Measurements from ENCODE around the gene SPINK1. TPM values are rescaled to one million over a fixed set of nuclear protein-coding genes. Genes with fewer than 3 reads are reported as not detected.

SPINK1 gene
- polyA plus RNA-seq, 1 donor from 2014 or later, result not detected

GRCh38 chr5:147842869-147843268 lies 11.4 kb upstream of the SPINK1 start:
- Histone ChIP-seq H3K36me3 (ENCODE audit: insufficient read depth, low read length) (no peaks in the 10 kb centered on the region), H4K20me1 (ENCODE audit: insufficient read depth) (no peaks in the 10 kb centered on the region), H3K9me2 (ENCODE audit: insufficient read depth, low read length) (no peaks in the 10 kb centered on the region), H3K9ac (ENCODE audit: low read length) (no peak overlapping the region), H3K9me3 (ENCODE audit: low read length) (no peaks in the 10 kb centered on the region), H3K4me2 (ENCODE audit: low read length) (no peak overlapping the region), H2AFZ (ENCODE audit: low read depth, low read length) (no peak overlapping the region), H3K4me3 (ENCODE audit: low read length) (no peak overlapping the region), H3K79me2 (replicated peaks; ENCODE audit: insufficient read depth, low read length) (no peaks in the 10 kb centered on the region), H3K27ac (ENCODE audit: low read length) (no peak overlapping the region), H3F3A (ENCODE audit: insufficient read depth, low read length, poor library complexity, severe bottlenecking) (no peaks in the 10 kb centered on the region), H3K27me3 (ENCODE audit: insufficient read depth, low read depth, low read length) (no peaks in the 10 kb centered on the region)
- no peak for TF ChIP-seq SMC3 (conservative IDR thresholded peaks at IDR 0.05; ENCODE audit: poor library complexity)
- TF ChIP-seq MXI1 (conservative IDR thresholded peaks at IDR 0.05; ENCODE audit: poor library complexity, severe bottlenecking), result no peak
- no peak for TF ChIP-seq RAD21 (conservative IDR thresholded peaks at IDR 0.05)
- no peak for TF ChIP-seq REST (IDR thresholded peaks at IDR 0.05; ENCODE audit: borderline replicate concordance)

- TF ChIP-seq REST (IDR thresholded peaks at IDR 0.05; ENCODE audit: borderline replicate concordance), result no peak
- TF ChIP-seq RAD21 (conservative IDR thresholded peaks at IDR 0.05), result no peak
- TF ChIP-seq EP300 (conservative IDR thresholded peaks at IDR 0.05; ENCODE audit: poor library complexity, severe bottlenecking), result no peak
- TF ChIP-seq SMC3 (conservative IDR thresholded peaks at IDR 0.05; ENCODE audit: poor library complexity), result no peak
- no peak for TF ChIP-seq MXI1 (conservative IDR thresholded peaks at IDR 0.05; ENCODE audit: poor library complexity, severe bottlenecking)
- TF ChIP-seq CTCF (IDR thresholded peaks at IDR 0.05; ENCODE audit: poor library complexity, severe bottlenecking), result no peak
- TF ChIP-seq POLR2AphosphoS5 (IDR thresholded peaks at IDR 0.05), result no peak
- no peak for TF ChIP-seq EZH2 (IDR thresholded peaks at IDR 0.05; ENCODE audit: borderline replicate concordance, insufficient read depth, low read length, poor library complexity, severe bottlenecking)
- TF ChIP-seq TAF1 (IDR thresholded peaks at IDR 0.05; ENCODE audit: low read depth), result no peak
- H4K20me1 ChIP-seq (ENCODE audit: insufficient read depth), result no peaks in the 10 kb centered on the region
- H3K27ac ChIP-seq (ENCODE audit: low read length), result no peak overlapping the region
- H3K79me2 ChIP-seq (replicated peaks; ENCODE audit: insufficient read depth, low read length), result no peaks in the 10 kb centered on the region
- H3K9me3 ChIP-seq (ENCODE audit: low read length), result no peaks in the 10 kb centered on the region
- no peaks in the 10 kb centered on the region for H3K9me2 ChIP-seq (ENCODE audit: insufficient read depth, low read length)
- no peak overlapping the region for H3K4me2 ChIP-seq (ENCODE audit: low read length)
- H3K27me3 ChIP-seq (ENCODE audit: insufficient read depth, low read depth, low read length), result no peaks in the 10 kb centered on the region
- no peaks in the 10 kb centered on the region for H3K36me3 ChIP-seq (ENCODE audit: insufficient read depth, low read length)
- no peak overlapping the region for H3K4me3 ChIP-seq (ENCODE audit: low read length)
- H3F3A ChIP-seq (ENCODE audit: insufficient read depth, low read length, poor library complexity, severe bottlenecking), result no peaks in the 10 kb centered on the region
- no peak overlapping the region for H3K9ac ChIP-seq (ENCODE audit: low read length)
- no peak overlapping the region for H2AFZ ChIP-seq (ENCODE audit: low read depth, low read length)
These were observed 5.0 kb upstream of the SPINK1 start for GRCh38 chr5:147836439-147836838.
